H9 (cell line): ENCODE results near the gene FYN. TPM values are rescaled to one million over a fixed set of nuclear protein-coding genes. Genes with fewer than 3 reads are reported as not detected.

Experiments used
- DNase-seq: peaks from one replicate; pipeline ENCODE4 v3.0.0-alpha.2; 2017
- H2AFZ ChIP-seq: one replicate; pipeline ENCODE4 v1.6.1; 2013; ENCODE audit warnings: mild to moderate bottlenecking, low read length, control low read depth, moderate library complexity
- H2AK5ac ChIP-seq: 2 replicates; pipeline ENCODE4 v1.6.1; 2013; ENCODE audit warnings: low read length, control low read depth, mixed read lengths; ENCODE audit not compliant: insufficient read length
- H2BK120ac ChIP-seq: one replicate; pipeline ENCODE4 v1.6.1; 2013; ENCODE audit warnings: low read depth, mild to moderate bottlenecking, low read length, control low read depth, inconsistent platforms; ENCODE audit not compliant: poor library complexity, severe bottlenecking
- H2BK12ac ChIP-seq: 2 replicates; pipeline ENCODE4 v1.6.1; 2013; ENCODE audit warnings: low read length, control low read depth, mixed read lengths, low read depth; ENCODE audit not compliant: insufficient read length
- H2BK15ac ChIP-seq: 2 replicates; pipeline ENCODE4 v1.6.1; 2013; ENCODE audit warnings: low read depth, low read length, control low read depth
- H2BK20ac ChIP-seq: one replicate; pipeline ENCODE4 v1.6.1; 2013; ENCODE audit warnings: low read depth, mild to moderate bottlenecking, low read length, control low read depth, inconsistent platforms; ENCODE audit not compliant: poor library complexity, severe bottlenecking
- H2BK5ac ChIP-seq: 2 replicates; pipeline ENCODE4 v1.6.1; 2013; ENCODE audit warnings: low read length, control low read depth, mixed read lengths; ENCODE audit not compliant: insufficient read length
- H3K14ac ChIP-seq: 2 replicates; pipeline ENCODE4 v1.6.1; 2013; ENCODE audit warnings: low read length, control low read depth; ENCODE audit not compliant: insufficient read depth
- H3K18ac ChIP-seq: 2 replicates; pipeline ENCODE4 v1.6.1; 2013; ENCODE audit warnings: low read depth, mild to moderate bottlenecking, mixed read lengths, low read length, control low read depth; ENCODE audit not compliant: insufficient read length
- H3K23ac ChIP-seq: 2 replicates; pipeline ENCODE4 v1.6.1; 2013; ENCODE audit warnings: low read length, control low read depth, mixed read lengths, low read depth; ENCODE audit not compliant: insufficient read length
- H3K23me2 ChIP-seq: 2 replicates; pipeline ENCODE4 v1.6.1; 2013; ENCODE audit warnings: low read depth, mild to moderate bottlenecking, mixed read lengths, low read length, control low read depth; ENCODE audit not compliant: insufficient read length, poor library complexity, severe bottlenecking
- H3K27ac ChIP-seq: 2 replicates; pipeline ENCODE4 v1.5.1; 2013; ENCODE audit warnings: low read length, control low read depth, mixed read lengths, low read depth; ENCODE audit not compliant: insufficient read length
- H3K27me3 ChIP-seq: 2 replicates; pipeline ENCODE4 v1.6.1; 2013; ENCODE audit warnings: low read length, control low read depth, inconsistent platforms; ENCODE audit not compliant: insufficient read depth
- H3K4ac ChIP-seq: 2 replicates; pipeline ENCODE4 v1.6.1; 2013; ENCODE audit warnings: low read depth, mild to moderate bottlenecking, control low read depth, inconsistent platforms, low read length, moderate library complexity
- H3K4me1 ChIP-seq: 2 replicates; pipeline ENCODE4 v1.6.1; 2013; ENCODE audit warnings: low read length, control low read depth, inconsistent platforms; ENCODE audit not compliant: insufficient read depth
- H3K4me2 ChIP-seq: 2 replicates; pipeline ENCODE4 v1.6.1; 2013; ENCODE audit warnings: low read length, control low read depth, mixed read lengths; ENCODE audit not compliant: insufficient read length, insufficient read depth
- H3K56ac ChIP-seq: 2 replicates; pipeline ENCODE4 v1.6.1; 2013; ENCODE audit warnings: low read depth, mild to moderate bottlenecking, mixed read lengths, low read length, control low read depth; ENCODE audit not compliant: insufficient read length
- H3K79me1 ChIP-seq: 2 replicates; pipeline ENCODE4 v1.6.1; 2013; ENCODE audit warnings: low read depth, mild to moderate bottlenecking, moderate library complexity, low read length, control low read depth, inconsistent platforms; ENCODE audit not compliant: insufficient read depth, poor library complexity, severe bottlenecking
- H3K79me2 ChIP-seq: 2 replicates; pipeline ENCODE4 v1.6.1; 2013; ENCODE audit warnings: low read length, control low read depth, inconsistent platforms; ENCODE audit not compliant: insufficient read depth
- H3K9ac ChIP-seq: 2 replicates; pipeline ENCODE4 v1.6.1; 2013; ENCODE audit warnings: low read length, control low read depth, mixed read lengths; ENCODE audit not compliant: insufficient read length; ENCODE audit errors: extremely low read depth
- H3K9me3 ChIP-seq: one replicate; pipeline ENCODE4 v1.6.1; 2013; ENCODE audit warnings: low read depth, low read length, inconsistent platforms; ENCODE audit not compliant: control insufficient read depth
- H3T11ph ChIP-seq: one replicate; pipeline ENCODE4 v1.6.1; 2013; ENCODE audit warnings: mild to moderate bottlenecking, low read length, control low read depth, inconsistent platforms
- H4K20me1 ChIP-seq: one replicate; pipeline ENCODE4 v1.6.1; 2013; ENCODE audit not compliant: control insufficient read depth, insufficient read length, insufficient read depth
- H4K5ac ChIP-seq: 2 replicates; pipeline ENCODE4 v1.6.1; 2013; ENCODE audit warnings: low read depth, mild to moderate bottlenecking, mixed read lengths, low read length, control low read depth; ENCODE audit not compliant: insufficient read length
- H4K8ac ChIP-seq: replicated peaks from 2 replicates; pipeline ENCODE4 v1.6.1; 2013; ENCODE audit warnings: low read length, control low read depth, mixed read lengths, low read depth; ENCODE audit not compliant: insufficient read length
- H4K91ac ChIP-seq: 2 replicates; pipeline ENCODE4 v1.6.1; 2013; ENCODE audit warnings: low read depth, mild to moderate bottlenecking, moderate library complexity, mixed read lengths, low read length, control low read depth; ENCODE audit not compliant: insufficient read length
- H3K27ac Mint-ChIP-seq, 3 experiments: 2 replicates in 2 of 3; 3 replicates in 1 of 3; pipeline ENCODE4 v1.8.0; 2020 to 2021; ENCODE audit warnings: mixed read lengths in 3 of 3, mild to moderate bottlenecking in 1 of 3, moderate library complexity in 1 of 3
- H3K27me3 Mint-ChIP-seq: 2 replicates; pipeline ENCODE4 v1.8.0; 2021; ENCODE audit warnings: low read depth, mild to moderate bottlenecking, moderate library complexity, mixed read lengths
- H3K36me3 Mint-ChIP-seq, 3 experiments: 2 replicates in 2 of 3; 3 replicates in 1 of 3; pipeline ENCODE4 v1.8.0; 2020 to 2021; ENCODE audit warnings: low read depth in 3 of 3, mixed read lengths in 3 of 3; ENCODE audit not compliant: insufficient read depth in 1 of 3
- H3K4me1 Mint-ChIP-seq, 2 experiments: 2 replicates each; pipeline ENCODE4 v1.8.0; 2020; ENCODE audit warnings: mixed read lengths in 2 of 2
- H3K4me3 Mint-ChIP-seq, 2 experiments: 2 replicates in 1 of 2; 3 replicates in 1 of 2; pipeline ENCODE4 v1.8.0; 2020 to 2021; ENCODE audit warnings: mild to moderate bottlenecking in 2 of 2, mixed read lengths in 2 of 2, moderate library complexity in 1 of 2
- H3K9me3 Mint-ChIP-seq, 2 experiments: 2 replicates in 1 of 2; 3 replicates in 1 of 2; pipeline ENCODE4 v1.8.0; 2020; ENCODE audit warnings: mild to moderate bottlenecking in 2 of 2, mixed read lengths in 2 of 2, moderate library complexity in 1 of 2
- CTCF ChIP-seq: fragments of 200-600 bp; sonication (generic); conservative IDR thresholded peaks from 3 replicates; pipeline ENCODE4 v1.8.0; 2021; ENCODE audit warnings: antibody characterized with exemption, mild to moderate bottlenecking
- WGBS: extraction: QIAGEN DNeasy Blood & Tissue Kit; methylation state at CpG from one replicate; pipeline ENCODE4 v1.1.7; 2013; ENCODE audit warnings: missing lambda C conversion rate, low lambda C conversion rate, mixed read lengths; ENCODE audit not compliant: insufficient read length; ENCODE audit errors: extremely low coverage; 5-methylcytosine and 5-hydroxymethylcytosine counted together
- total RNA-seq: library from RNA; stranded (reverse); gene quantifications from 2 replicates; pipeline ENCODE4 v1.2.1, GENCODE V29; 2021

Gene FYN
- total RNA-seq, 1 experiment from 2014 or later = 64.8 TPM

- no peak overlapping the region for H4K8ac ChIP-seq
- H3K4ac ChIP-seq = no peak overlapping the region
- Mint-ChIP-seq H3K27ac (no peak overlapping the region; a peak in 1 of 7 replicates), H3K27me3 (no peaks in the 10 kb centered on the region), H3K36me3 (peaks cover 13 to 37% (median 34%) of the 10 kb centered on the region in 3 experiments; a peak in 6 of 7 replicates), H3K4me1 (peaks cover 9 to 16% of the 10 kb centered on the region in 2 experiments), H3K9me3 (no peaks in the 10 kb centered on the region), H3K4me3 (no peak overlapping the region)
- no peak overlapping the region for H4K91ac ChIP-seq
- no peak overlapping the region for H3K23ac ChIP-seq
- no peak overlapping the region for H2BK12ac ChIP-seq
- DNase-seq = no peak
- no peak overlapping the region for H3K27ac ChIP-seq
- no peaks in the 10 kb centered on the region for H3K23me2 ChIP-seq
- H3K79me2 ChIP-seq = no peaks in the 10 kb centered on the region
- H2BK120ac ChIP-seq = no peak overlapping the region
- no peak overlapping the region for H2AK5ac ChIP-seq
- no CpG with 5 or more reads among the region's 3 CpGs for WGBS
- no peak for TF ChIP-seq CTCF
- 0 out of 2 replicates have a peak, but pooled peaks cover 3% of the 10 kb centered on the region for H3K4me1 ChIP-seq
- no peak overlapping the region for H2BK20ac ChIP-seq
- H3K27me3 ChIP-seq = no peaks in the 10 kb centered on the region
- no peak overlapping the region for H2BK15ac ChIP-seq
- no peak overlapping the region for H3K14ac ChIP-seq
- H3K9ac ChIP-seq = no peak overlapping the region
- no peaks in the 10 kb centered on the region for H3K79me1 ChIP-seq
- H4K20me1 ChIP-seq = no peaks in the 10 kb centered on the region
- no peak overlapping the region for H2AFZ ChIP-seq
- no peaks in the 10 kb centered on the region for H3K9me3 ChIP-seq
- no peak overlapping the region for H4K5ac ChIP-seq
- H2BK5ac ChIP-seq = no peak overlapping the region
- H3K56ac ChIP-seq = no peak overlapping the region
- H3K18ac ChIP-seq = no peak overlapping the region
- no peak overlapping the region for H3K4me2 ChIP-seq
- no peak overlapping the region for H3T11ph ChIP-seq
Observed at GRCh38 chr6:111686932-111687266, 186.4 kb downstream of the FYN start.
